Stromal cell of bone marrow (primary cell): ENCODE results near the gene VPS8.
"Not testable (repeated sequence)": the region's sequence is repeated elsewhere in the genome, so short reads cannot be mapped to it uniquely, and the experiment has no call there.

Experiments used
- DNase-seq: peaks from one replicate; pipeline ENCODE4 v3.0.0-alpha.2; 2012; ENCODE audit warnings: low read depth

VPS8 gene

GRCh38 chr3:184985586-184985985 lies 173.6 kb downstream of the VPS8 start:
- DNase-seq, result no peak

- DNase-seq, result no peak
Observed at GRCh38 chr3:184986366-184986889, 174.5 kb downstream of the VPS8 start.

- DNase-seq, result no peak
Observed at GRCh38 chr3:184993394-184993793, 181.4 kb downstream of the VPS8 start.

- DNase-seq, result not testable (repeated sequence)
Observed at GRCh38 chr3:185003876-185004275, 191.9 kb downstream of the VPS8 start.

GRCh38 chr3:185009650-185010049 lies 197.7 kb downstream of the VPS8 start:
- no peak for DNase-seq

DNA sequence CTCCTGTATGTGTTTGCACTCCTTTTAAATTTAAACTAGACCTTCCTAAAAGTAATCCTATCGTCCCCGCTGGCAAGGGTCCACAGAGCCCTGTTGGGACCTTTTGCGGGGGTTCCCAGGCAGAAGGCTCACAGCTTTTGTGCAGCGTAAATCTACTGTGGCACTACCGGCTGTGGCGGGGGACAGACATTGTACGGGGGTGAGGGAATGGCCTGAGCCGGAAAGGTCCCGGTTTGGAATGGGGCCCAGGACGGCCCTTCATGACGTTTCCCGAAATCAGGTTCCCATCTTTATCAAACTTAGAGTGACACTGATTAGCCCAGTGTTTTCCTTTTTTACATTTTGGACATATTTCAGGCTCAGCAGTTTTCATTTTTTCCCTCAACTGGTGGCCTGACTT lies 205.6 kb downstream of the VPS8 start:
- DNase-seq, result not testable (repeated sequence)

- DNase-seq, result not testable (repeated sequence)
Observed at GRCh38 chr3:185017996-185018395, 206.0 kb downstream of the VPS8 start.

GRCh38 chr3:185021256-185021655 lies 209.3 kb downstream of the VPS8 start:
- no peak for DNase-seq

GRCh38 chr3:185024406-185024805 lies 212.4 kb downstream of the VPS8 start:
- no peak for DNase-seq

DNA sequence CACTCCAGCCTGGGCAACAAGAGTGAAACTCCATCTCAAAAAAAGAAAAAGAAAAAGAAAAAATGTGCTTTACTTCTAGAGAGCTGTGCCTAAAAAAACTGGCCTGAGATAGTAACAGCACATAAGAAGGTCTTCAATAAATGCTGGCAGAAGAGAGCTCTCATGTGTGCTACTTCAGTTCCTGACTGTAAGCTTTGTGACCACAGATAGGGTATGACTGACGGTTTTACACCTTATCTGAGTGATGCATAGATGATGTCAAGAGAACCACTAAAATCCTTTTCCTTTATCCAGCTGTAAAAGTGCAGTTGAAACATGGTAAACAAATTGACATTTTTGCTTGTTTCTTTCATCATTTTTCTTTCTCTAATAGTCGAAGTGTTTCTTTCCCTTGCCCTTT lies 213.0 kb downstream of the VPS8 start:
- no peak for DNase-seq

DNA sequence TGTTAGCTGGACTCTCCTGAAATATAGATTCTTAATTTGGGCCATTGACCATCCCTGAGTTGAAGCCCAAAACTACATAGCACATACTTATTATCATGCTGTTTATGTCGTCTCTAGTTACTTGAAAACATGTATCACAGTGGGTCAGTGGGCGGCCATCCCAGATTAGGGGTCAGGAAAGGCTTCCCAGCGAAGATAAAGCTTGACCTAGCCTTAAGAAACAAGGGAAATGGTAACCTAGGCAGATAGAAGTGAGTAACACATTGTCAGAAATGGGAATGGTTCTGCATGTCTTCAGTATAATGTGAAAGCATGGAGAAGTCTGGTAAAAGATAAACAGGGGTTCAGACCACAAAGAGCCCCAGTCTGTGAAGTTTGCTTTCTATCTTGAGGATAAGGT lies 216.2 kb downstream of the VPS8 start:
- DNase-seq, result no peak

GRCh38 chr3:185029086-185029485 lies 217.1 kb downstream of the VPS8 start:
- no peak for DNase-seq

DNA sequence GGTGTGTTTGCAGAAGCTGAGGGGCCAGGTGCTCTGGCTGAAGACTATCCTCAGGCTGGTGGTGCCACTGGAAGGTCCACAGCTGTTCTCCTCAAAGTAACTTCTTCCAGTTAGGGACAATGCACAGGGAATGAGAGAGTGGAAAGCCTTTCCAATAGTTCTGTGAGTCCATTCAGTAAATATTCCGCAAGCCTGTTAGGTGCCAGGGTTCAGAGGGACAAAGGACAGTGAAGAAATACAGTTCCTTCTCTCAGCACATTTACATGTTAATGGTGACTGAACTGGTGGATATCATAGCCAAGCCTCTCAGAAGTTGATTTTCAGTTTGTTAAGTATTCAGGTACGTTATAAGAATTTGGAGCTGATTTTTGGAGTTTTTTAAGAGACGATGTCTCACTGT lies 218.4 kb downstream of the VPS8 start:
- no peak for DNase-seq

DNA sequence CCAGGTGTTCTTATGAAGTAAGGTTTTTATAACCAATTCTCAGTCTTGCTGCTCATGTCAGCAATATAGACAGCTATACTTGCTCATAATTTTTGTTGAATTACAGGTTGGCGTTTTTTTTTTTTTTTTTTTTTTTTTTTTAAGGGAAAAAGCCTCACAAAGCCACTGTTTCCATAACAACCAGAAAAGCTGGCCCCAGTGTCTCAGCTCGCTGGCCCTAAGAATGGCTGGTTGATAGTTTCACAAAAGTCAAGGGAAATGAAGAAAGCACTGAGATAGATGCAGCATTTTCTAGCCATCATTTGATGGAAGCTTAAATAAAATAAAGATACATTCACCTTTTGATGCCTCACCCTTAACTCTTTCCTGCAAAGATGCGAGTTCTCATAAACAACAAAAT lies 219.0 kb downstream of the VPS8 start:
- DNase-seq, result no peak

DNA sequence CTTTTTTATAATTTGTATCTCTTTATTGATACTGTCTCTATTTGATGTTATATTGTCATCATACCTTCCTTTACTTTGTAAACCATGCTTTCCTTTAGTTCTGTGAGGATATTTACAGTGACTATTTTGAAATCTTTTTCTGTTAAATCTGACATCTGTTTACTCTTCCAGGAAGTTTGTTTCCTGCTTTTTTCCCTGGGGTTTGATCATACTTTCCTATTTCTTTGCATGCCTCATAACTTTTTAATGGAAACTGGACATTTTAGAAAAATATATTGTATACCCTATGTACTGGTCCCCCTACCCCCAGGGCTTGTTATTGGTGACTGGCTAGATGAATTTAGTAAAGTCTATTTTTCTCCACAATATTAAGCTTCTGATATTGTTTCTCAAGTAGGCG lies 225.8 kb downstream of the VPS8 start:
- DNase-seq, result no peak

- DNase-seq, result no peak
Observed at GRCh38 chr3:185040425-185040824, 228.5 kb downstream of the VPS8 start.

DNA sequence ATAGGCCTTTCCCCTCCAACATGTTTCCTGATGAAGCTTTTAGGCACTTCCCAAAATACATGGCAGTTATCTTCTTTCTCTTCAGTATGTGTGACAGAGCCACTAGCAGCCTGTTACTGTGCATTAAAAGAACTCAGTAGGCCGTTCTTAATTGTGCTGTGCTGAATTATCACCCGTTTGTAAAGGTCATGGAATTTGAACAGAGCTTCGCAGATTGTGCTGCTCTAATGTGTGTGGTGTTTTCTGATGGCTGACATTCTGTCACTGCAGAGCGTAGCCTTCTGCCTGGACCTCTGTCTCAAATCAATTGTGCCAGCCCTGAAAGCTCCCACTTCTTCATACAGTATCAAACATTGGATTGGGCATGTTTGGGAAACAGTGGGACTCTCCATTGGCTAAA lies 229.6 kb downstream of the VPS8 start:
- no peak for DNase-seq

DNA sequence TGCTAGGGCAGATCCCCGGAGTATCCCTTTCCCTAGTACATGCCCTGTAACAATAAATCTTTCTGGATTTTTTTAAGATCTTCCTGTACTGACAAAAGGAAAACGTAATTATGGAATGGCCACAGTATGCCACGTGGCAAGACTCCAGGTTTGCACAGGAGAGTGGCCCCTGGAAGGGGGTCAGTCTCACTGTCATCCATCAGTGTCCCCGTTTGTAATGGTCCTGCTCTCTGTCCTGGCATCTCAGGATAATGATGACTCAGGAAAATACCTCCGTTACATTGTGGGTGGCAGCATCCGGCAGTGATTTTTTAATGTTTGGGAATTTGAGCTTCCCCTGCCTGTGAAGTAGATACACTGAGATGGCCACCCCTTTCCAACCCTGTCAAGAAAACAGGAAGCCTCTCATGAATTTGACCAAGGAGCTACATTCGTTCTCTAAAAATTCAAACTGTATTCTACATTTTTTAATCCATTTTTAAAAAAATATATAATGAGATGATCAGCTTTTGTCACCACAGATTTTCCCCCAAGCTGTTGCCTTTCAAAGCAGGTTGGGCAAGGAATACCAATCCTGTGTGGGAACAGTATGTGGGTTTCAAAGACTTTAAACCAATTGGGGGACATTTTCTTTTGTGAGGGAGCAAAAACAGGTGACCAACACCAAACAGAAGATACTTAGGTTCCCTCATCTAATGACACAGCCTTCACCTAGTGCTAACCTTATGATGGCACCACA lies 230.5 kb downstream of the VPS8 start:
- no peak for DNase-seq

GRCh38 chr3:185046164-185046515 lies 234.2 kb downstream of the VPS8 start:
- DNase-seq, result no peak

GRCh38 chr3:185046603-185047002 lies 234.6 kb downstream of the VPS8 start:
- DNase-seq, result no peak

DNA sequence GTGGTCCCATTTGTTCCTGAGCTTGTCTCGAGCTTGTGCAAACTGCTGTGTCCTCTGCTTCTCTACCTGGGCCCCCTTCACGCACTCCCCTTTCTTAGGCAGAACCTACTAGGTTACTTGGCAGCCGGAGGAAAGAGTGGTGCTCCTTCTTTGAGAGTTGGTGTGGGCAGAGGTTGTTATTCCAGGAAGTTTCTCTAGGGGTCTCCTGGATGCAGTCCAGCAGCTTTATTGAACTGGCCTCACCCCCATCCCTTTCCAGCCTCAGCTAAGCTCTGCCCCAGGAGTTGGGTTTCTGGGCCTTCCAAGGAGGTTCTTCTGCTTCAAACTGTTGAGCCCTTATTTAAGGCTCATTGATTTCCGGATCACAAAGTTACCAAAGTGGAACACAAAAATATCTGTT lies 237.7 kb downstream of the VPS8 start:
- no peak for DNase-seq

- no peak for DNase-seq
Observed at GRCh38 chr3:185051801-185052200, 239.8 kb downstream of the VPS8 start.

DNA sequence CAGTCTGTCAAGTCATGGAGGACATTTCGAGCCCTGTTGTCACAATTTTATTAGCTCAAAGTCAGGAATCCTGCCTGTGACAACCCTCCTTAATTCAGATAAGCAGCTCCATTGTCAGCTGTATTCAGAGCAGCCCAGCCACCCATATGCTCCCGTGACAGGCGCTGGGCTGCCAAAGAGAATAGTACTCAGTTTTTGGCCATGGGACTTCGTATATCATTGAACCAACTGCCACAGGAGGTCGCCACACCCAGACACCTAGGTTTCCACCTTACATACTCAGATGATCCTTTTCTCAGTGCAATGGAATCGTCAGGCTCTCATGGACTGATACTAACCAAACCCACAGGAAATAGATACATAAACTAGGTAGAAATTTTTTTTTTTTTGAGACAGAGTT lies 240.7 kb downstream of the VPS8 start:
- no peak for DNase-seq

GRCh38 chr3:185056908-185057307 lies 244.9 kb downstream of the VPS8 start:
- no peak for DNase-seq
